H1 (cell line): ENCODE data around the gene MID1. TPM values are rescaled to one million over a fixed set of nuclear protein-coding genes. Genes with fewer than 3 reads are reported as not detected.

Experiments
- CTCF ChIA-PET: fragments of 300-600 bp; sonication (Branson Sonifier 250); formaldehyde crosslinking; loops from one replicate; lab custom pipeline; 2021; ENCODE audit not compliant: partially characterized antibody; lab: Charles Lee
- POLR2A ChIA-PET: fragments of 300-600 bp; sonication (Branson Sonifier 250); formaldehyde crosslinking; loops from one replicate; lab custom pipeline; 2021; ENCODE audit warnings: inconsistent platforms; ENCODE audit not compliant: partially characterized antibody; lab: Charles Lee
- DNase-seq, 2 experiments: peaks; one replicate each; pipeline versions ENCODE4 v3.0.0 to v3.0.0-alpha.2; 2010 to 2022; ENCODE audit warnings: low spot score in 2 of 2, low read depth in 1 of 2, mixed read lengths in 1 of 2
- FAIRE-seq: peaks from 2 replicates; lab custom pipeline; 2011; peaks lifted over from hg19 to GRCh38; lab: Jason Lieb, UNC
- H2AFZ ChIP-seq: 2 replicates; pipeline ENCODE4 v1.8.1; 2012; ENCODE audit warnings: low read length, inconsistent platforms
- H2AK5ac ChIP-seq: 2 replicates; pipeline ENCODE4 v1.6.1; 2013; ENCODE audit warnings: low read depth, low read length
- H2BK120ac ChIP-seq: replicated peaks from 2 replicates; pipeline ENCODE3; 2013; ENCODE audit warnings: low read depth, low read length, inconsistent platforms
- H2BK12ac ChIP-seq: 2 replicates; pipeline ENCODE4 v1.6.1; 2013; ENCODE audit warnings: low read depth, low read length
- H2BK15ac ChIP-seq: 2 replicates; pipeline ENCODE4 v1.6.1; 2013; ENCODE audit warnings: low read length
- H2BK20ac ChIP-seq: 2 replicates; pipeline ENCODE4 v1.6.1; 2013; ENCODE audit warnings: low read length
- H2BK5ac ChIP-seq: 2 replicates; pipeline ENCODE4 v1.6.1; 2013; ENCODE audit warnings: low read depth, low read length
- H3K14ac ChIP-seq: 2 replicates; pipeline ENCODE4 v1.6.1; 2013; ENCODE audit warnings: inconsistent platforms; ENCODE audit not compliant: insufficient read length
- H3K18ac ChIP-seq: 2 replicates; pipeline ENCODE4 v1.6.1; 2013; ENCODE audit warnings: low read length; ENCODE audit errors: extremely low read depth
- H3K23ac ChIP-seq: 2 replicates; pipeline ENCODE4 v1.6.1; 2013; ENCODE audit warnings: inconsistent platforms; ENCODE audit not compliant: insufficient read length
- H3K23me2 ChIP-seq: 2 replicates; pipeline ENCODE4 v1.6.1; 2013; ENCODE audit warnings: low read depth, low read length
- H3K27ac ChIP-seq: 2 replicates; pipeline ENCODE4 v1.6.1; 2011; ENCODE audit warnings: low read depth, low read length, inconsistent platforms
- H3K27me3 ChIP-seq, 4 experiments: replicated peaks in 1 of 4; 1 replicate in 1 of 4; 2 replicates in 3 of 4; pipeline versions ENCODE4 v1.6.1 to v1.8.1; 2011 to 2013; ENCODE audit warnings: low read length in 3 of 4, mild to moderate bottlenecking in 3 of 4, inconsistent platforms in 2 of 4, mixed read lengths in 2 of 4, moderate library complexity in 1 of 4; ENCODE audit not compliant: control insufficient read depth in 3 of 4, insufficient read depth in 3 of 4; ENCODE audit errors: extremely low read depth in 1 of 4
- H3K36me3 ChIP-seq, 4 experiments: 2 replicates each; pipeline versions ENCODE4 v1.6.1 to v1.8.1; 2011 to 2013; ENCODE audit warnings: mild to moderate bottlenecking in 4 of 4, low read length in 3 of 4, moderate library complexity in 2 of 4, control low read depth in 1 of 4, inconsistent platforms in 1 of 4; ENCODE audit not compliant: insufficient read depth in 4 of 4, control insufficient read depth in 2 of 4
- H3K4ac ChIP-seq: replicated peaks from 2 replicates; pipeline ENCODE3; 2013; ENCODE audit warnings: low read length, low read depth, mixed read lengths, inconsistent platforms; ENCODE audit not compliant: insufficient read length
- H3K4me1 ChIP-seq, 4 experiments: replicated peaks in 1 of 4; 1 replicate in 1 of 4; 2 replicates in 3 of 4; pipeline versions ENCODE4 v1.6.1 to v1.8.1; 2011 to 2013; ENCODE audit warnings: low read length in 3 of 4, inconsistent platforms in 2 of 4, mixed read lengths in 1 of 4; ENCODE audit not compliant: insufficient read depth in 4 of 4, control insufficient read depth in 3 of 4
- H3K4me2 ChIP-seq, 2 experiments: 2 replicates each; pipeline versions ENCODE4 v1.6.1 to v1.8.1; 2011 to 2013; ENCODE audit warnings: low read depth in 2 of 2, low read length in 2 of 2, control low read depth in 1 of 2, inconsistent platforms in 1 of 2, mild to moderate bottlenecking in 1 of 2; ENCODE audit not compliant: insufficient read depth in 1 of 2
- H3K4me3 ChIP-seq, 4 experiments: fragments of 200-600, 300-600 bp in 1 of 4; sonication (generic), shearing (Covaris generic), sonication (Bioruptor Twin) in 1 of 4; 2 replicates each; pipeline versions ENCODE4 v1.5.1 to v1.8.1; 2011 to 2016; ENCODE audit warnings: low read length in 4 of 4, low read depth in 3 of 4, control low read depth in 2 of 4, inconsistent platforms in 2 of 4, mild to moderate bottlenecking in 2 of 4, mixed read lengths in 1 of 4, moderate library complexity in 1 of 4; ENCODE audit not compliant: insufficient read depth in 2 of 4; ENCODE audit errors: extremely low read depth in 1 of 4
- H3K56ac ChIP-seq: replicated peaks from 2 replicates; pipeline ENCODE3; 2013; ENCODE audit warnings: low read depth, mild to moderate bottlenecking, mixed read lengths, low read length, inconsistent platforms; ENCODE audit not compliant: insufficient read length
- H3K79me1 ChIP-seq: 2 replicates; pipeline ENCODE4 v1.6.1; 2013; ENCODE audit warnings: low read depth, low read length, control low read depth
- H3K79me2 ChIP-seq, 2 experiments: 2 replicates each; pipeline versions ENCODE4 v1.6.1 to v1.8.1; 2012 to 2013; ENCODE audit warnings: low read length in 2 of 2, mild to moderate bottlenecking in 2 of 2, inconsistent platforms in 1 of 2; ENCODE audit not compliant: insufficient read depth in 2 of 2, control insufficient read depth in 1 of 2
- H3K9ac ChIP-seq, 4 experiments: replicated peaks in 1 of 4; 1 replicate in 1 of 4; 2 replicates in 3 of 4; pipeline versions ENCODE4 v1.6.1 to v1.8.1; 2011 to 2013; ENCODE audit warnings: low read depth in 3 of 4, low read length in 3 of 4, control low read depth in 2 of 4, mild to moderate bottlenecking in 2 of 4, moderate library complexity in 2 of 4, inconsistent platforms in 1 of 4; ENCODE audit errors: extremely low read depth in 1 of 4
- H3K9me3 ChIP-seq, 2 experiments: 2 replicates each; pipeline versions ENCODE4 v1.6.1 to v1.8.1; 2012 to 2013; ENCODE audit warnings: mild to moderate bottlenecking in 2 of 2, moderate library complexity in 2 of 2, control low read depth in 1 of 2, inconsistent platforms in 1 of 2, low read depth in 1 of 2, low read length in 1 of 2, mixed read lengths in 1 of 2; ENCODE audit not compliant: insufficient read depth in 2 of 2
- H4K20me1 ChIP-seq, 2 experiments: replicated peaks in 1 of 2; 2 replicates each; pipeline versions ENCODE3 to v1.8.1; 2011 to 2013; ENCODE audit warnings: inconsistent platforms in 2 of 2, low read length in 2 of 2, mild to moderate bottlenecking in 1 of 2; ENCODE audit not compliant: insufficient read depth in 2 of 2, control insufficient read depth in 1 of 2
- H4K5ac ChIP-seq: 2 replicates; pipeline ENCODE4 v1.6.1; 2013; ENCODE audit warnings: low read length, low read depth, mixed read lengths, inconsistent platforms; ENCODE audit not compliant: insufficient read length
- H4K8ac ChIP-seq: 2 replicates; pipeline ENCODE4 v1.8.0; 2013; ENCODE audit warnings: mild to moderate bottlenecking, moderate library complexity, low read length, inconsistent platforms; ENCODE audit not compliant: insufficient read depth; ENCODE audit errors: extremely low read depth
- H4K91ac ChIP-seq: replicated peaks from 2 replicates; pipeline ENCODE3; 2013; ENCODE audit warnings: low read length, mixed read lengths, inconsistent platforms; ENCODE audit not compliant: insufficient read length
- WGBS, 2 experiments: shearing (Covaris generic) in 1 of 2; methylation state at CpG; one replicate each; pipeline versions ENCODE4 v1.1.6 to v1.1.7; 2013 to 2015; ENCODE audit warnings: low lambda C conversion rate in 2 of 2, mixed read lengths in 2 of 2, inconsistent platforms in 1 of 2, low coverage in 1 of 2, missing lambda C conversion rate in 1 of 2; ENCODE audit not compliant: insufficient replicate concordance in 2 of 2, insufficient coverage in 1 of 2, insufficient read length in 1 of 2; ENCODE audit errors: extremely low coverage in 1 of 2, missing lambda C conversion rate in 1 of 2; 5-methylcytosine and 5-hydroxymethylcytosine counted together
- polyA plus RNA-seq, 7 experiments: library from polyadenylated mRNA; depleted of rRNA in 3 of 7; stranded (reverse) in 5 of 7; unstranded in 2 of 7; fragments of >200 nt in 5 of 7; fragments of 200-250 nt in 2 of 7; gene quantifications; 1 replicate in 5 of 7; 2 replicates in 1 of 7; 4 replicates in 1 of 7; pipeline versions ENCODE4 v1.2.1 to v1.2.3, GENCODE V29; 2011 to 2013; ENCODE audit warnings: missing spikeins in 2 of 7, mixed read lengths in 2 of 7
- total RNA-seq: library from RNA; stranded (reverse); fragmentation: NEBNext Ultra II Directional; extraction: Animal tissue kit (Norgen Biotek cat#: 25700); gene quantifications from 2 replicates; pipeline ENCODE4 v1.2.1, GENCODE V29; 2021

MID1 gene
- total and polyA plus RNA-seq, 2 of the 8 experiments (the other 6 are each of a cell fraction or from before 2014, with no cell fraction given): 12.9 to 54.3 TPM

DNA sequence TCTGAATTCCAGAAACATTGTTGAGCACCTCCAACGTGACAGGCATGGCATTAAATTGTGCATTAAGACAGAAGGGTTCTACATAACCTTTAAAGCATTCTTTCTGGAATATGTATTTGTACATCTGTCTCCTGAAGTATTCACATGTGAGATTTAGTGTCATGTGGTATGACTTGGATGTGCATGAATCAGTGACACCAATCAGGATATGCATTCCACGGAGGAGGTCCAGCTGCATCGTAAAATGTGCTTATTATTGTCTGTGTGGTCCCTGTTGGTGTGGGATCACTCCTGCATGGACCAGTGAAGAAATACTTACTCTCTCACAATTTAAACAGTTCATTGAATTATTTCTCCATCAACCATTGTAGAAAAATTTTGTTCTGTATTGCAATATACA is 149.0 kb downstream of the MID1 start:
- Histone ChIP-seq H3K23me2 (no peaks in the 10 kb centered on the region; the same call in 1 of the 2 replicates), H3K18ac (no peak overlapping the region), H4K91ac (no peak overlapping the region), H2AFZ (no peak overlapping the region), H3K56ac (no peak overlapping the region), H3K79me1 (no peaks in the 10 kb centered on the region), H3K4me3 (no peak overlapping the region), H2BK120ac (no peak overlapping the region), H2BK12ac (no peak overlapping the region), H2BK15ac (no peak overlapping the region), H3K79me2 (no peaks in the 10 kb centered on the region), H3K27me3 (no peaks in the 10 kb centered on the region), H3K9me3 (no peaks in the 10 kb centered on the region), H2AK5ac (no peak overlapping the region), H3K27ac (no peak overlapping the region), H3K14ac (no peak overlapping the region), H3K9ac (no peak overlapping the region), H2BK5ac (no peak overlapping the region), H4K8ac (no peak overlapping the region), H3K4me2 (no peak overlapping the region), H4K5ac (no peak overlapping the region), H3K23ac (no peak overlapping the region), H3K4me1 (0 out of 7 replicates have a peak, but pooled peaks cover 0 to 3% (median 0%) of the 10 kb centered on the region in 4 experiments), H3K4ac (no peak overlapping the region), H2BK20ac (no peak overlapping the region), H3K36me3 (peaks cover 0 to 21% (median 10%) of the 10 kb centered on the region in 4 experiments; a peak in 6 of 8 replicates), H4K20me1 (no peaks in the 10 kb centered on the region)
- FAIRE-seq (no peak), DNase-seq (no peak)
- POLR2A ChIA-PET: no interaction called here
- WGBS, 2 experiments: 90% methylated on average over 3 of the region's 3 CpGs; no CpG with 5 or more reads in 1 of the 2 experiments
- CTCF ChIA-PET: no interaction called here
